ENCODE data around the gene UNKL.

Gene UNKL

DNA sequence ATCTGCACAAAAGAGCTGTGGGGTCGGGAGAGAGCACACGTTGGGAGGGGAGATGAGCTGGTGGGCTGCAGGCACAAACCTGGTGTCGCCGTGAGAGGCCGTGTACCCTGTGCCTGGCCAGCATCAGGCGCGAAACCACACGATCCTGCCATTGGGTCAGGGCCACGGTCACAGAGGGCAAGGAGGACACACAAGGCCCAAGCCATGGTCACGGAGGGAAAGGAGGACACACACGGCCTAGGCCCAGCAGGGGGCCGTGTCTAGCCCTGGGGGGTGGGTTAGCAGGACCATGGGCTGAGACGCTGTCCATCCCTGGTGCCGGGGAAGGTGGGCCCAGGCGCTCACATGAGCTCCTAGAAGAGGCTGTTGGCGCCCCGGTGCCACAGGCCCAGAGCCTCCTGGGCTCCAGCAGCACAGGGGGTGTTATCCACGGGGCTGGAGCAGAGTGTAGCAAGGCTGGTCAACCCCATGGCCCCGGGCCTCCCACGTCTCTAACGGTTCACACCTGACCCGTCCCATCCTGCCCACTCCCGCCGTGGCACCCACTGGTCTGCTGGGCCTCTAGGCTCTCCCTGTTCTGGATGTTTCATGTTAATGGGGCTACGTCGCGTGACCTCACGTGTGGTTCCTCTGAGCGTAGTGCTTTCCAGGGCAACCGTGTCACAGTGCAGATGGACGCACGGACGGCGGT is 37.3 kb upstream of the UNKL start:
- TF ChIP-seq, protein P1, sequence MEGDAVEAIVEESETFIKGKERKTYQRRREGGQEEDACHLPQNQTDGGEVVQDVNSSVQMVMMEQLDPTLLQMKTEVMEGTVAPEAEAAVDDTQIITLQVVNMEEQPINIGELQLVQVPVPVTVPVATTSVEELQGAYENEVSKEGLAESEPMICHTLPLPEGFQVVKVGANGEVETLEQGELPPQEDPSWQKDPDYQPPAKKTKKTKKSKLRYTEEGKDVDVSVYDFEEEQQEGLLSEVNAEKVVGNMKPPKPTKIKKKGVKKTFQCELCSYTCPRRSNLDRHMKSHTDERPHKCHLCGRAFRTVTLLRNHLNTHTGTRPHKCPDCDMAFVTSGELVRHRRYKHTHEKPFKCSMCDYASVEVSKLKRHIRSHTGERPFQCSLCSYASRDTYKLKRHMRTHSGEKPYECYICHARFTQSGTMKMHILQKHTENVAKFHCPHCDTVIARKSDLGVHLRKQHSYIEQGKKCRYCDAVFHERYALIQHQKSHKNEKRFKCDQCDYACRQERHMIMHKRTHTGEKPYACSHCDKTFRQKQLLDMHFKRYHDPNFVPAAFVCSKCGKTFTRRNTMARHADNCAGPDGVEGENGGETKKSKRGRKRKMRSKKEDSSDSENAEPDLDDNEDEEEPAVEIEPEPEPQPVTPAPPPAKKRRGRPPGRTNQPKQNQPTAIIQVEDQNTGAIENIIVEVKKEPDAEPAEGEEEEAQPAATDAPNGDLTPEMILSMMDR (IDR thresholded peaks at IDR 0.05; ENCODE audit: insufficient read depth, missing control alignments) = no peak
- no peak for FAIRE-seq
- no peak for DNase-seq (ENCODE audit: insufficient read length, low spot score)

DNA sequence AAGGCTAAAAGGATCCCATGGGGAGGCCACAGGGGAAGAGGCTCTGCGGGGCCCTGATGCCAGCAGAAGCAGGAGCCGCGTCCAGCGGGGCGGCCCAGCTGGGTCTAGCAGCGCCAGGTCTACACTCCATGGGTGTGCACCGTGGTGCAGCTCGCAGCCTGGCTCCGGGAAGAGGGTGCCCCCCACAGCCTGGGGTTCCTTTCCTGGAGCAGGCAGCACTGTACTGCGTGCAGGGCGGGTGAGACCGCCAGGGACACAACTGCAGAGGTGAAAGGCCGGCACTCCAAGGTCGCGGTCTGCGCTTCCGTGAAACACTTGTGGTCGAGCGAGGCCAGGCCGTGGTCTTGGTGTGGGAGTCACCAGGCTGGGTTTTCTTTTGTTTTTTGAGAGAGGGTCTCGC is 36.3 kb upstream of the UNKL start:
- FAIRE-seq = no peak
- no peak for DNase-seq (ENCODE audit: insufficient read length, low spot score)
- TF ChIP-seq, protein P1 (IDR thresholded peaks at IDR 0.05; ENCODE audit: insufficient read depth, missing control alignments) = no peak

DNA sequence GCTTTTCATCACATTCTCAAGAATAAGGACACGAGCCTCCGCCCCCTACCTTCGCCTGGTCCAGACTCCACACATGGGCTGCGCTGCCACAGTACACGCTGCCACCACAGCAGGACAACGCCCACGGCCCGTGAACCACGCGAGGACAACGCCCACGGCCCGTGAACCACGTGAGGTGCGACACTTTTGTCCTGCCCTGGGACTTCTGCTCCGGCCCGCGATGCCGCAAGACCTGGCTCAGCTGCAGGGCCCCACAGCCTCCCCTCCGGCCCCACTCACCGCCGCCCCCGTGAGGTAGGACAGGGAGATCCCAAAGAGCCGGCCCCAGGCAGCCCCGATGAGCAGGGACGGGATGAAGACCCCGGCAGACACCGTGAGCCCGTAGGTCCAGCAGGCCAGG is 35.7 kb upstream of the UNKL start:
- TF ChIP-seq, protein P1 (IDR thresholded peaks at IDR 0.05; ENCODE audit: insufficient read depth, missing control alignments) = no peak
- no peak for FAIRE-seq
- DNase-seq (ENCODE audit: insufficient read length, low spot score) = no peak

DNA sequence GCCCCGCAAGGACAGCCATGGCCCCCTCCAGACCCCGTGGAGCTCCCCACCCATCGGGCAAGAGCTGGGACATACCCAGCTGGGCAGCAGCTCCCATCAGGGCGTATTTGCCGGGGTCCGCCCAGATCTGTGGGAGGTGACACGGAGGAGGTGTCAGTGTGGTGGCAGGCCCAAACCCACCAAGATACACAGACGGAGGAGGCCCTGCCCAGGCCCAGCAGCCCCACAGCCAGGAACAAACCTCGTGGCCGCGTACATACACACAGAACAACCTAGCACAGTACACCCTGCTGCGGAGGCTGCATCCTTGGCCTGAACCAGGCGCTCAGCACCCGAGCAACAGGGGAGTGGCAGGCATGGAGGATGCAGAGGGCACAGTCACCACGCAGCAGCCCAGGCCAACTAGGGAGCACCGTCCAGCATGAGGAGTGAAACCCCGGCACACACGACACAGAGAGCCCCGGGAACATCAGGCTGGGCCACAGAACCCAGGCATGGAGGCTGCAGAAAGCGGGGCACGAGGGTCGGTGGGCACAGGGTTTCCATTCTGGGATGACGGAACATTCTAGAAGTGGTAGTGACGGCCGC is 34.8 kb upstream of the UNKL start:
- DNase-seq (ENCODE audit: insufficient read length, low spot score) = no peak
- TF ChIP-seq, protein P1 (IDR thresholded peaks at IDR 0.05; ENCODE audit: insufficient read depth, missing control alignments) = no peak
- no peak for FAIRE-seq

DNA sequence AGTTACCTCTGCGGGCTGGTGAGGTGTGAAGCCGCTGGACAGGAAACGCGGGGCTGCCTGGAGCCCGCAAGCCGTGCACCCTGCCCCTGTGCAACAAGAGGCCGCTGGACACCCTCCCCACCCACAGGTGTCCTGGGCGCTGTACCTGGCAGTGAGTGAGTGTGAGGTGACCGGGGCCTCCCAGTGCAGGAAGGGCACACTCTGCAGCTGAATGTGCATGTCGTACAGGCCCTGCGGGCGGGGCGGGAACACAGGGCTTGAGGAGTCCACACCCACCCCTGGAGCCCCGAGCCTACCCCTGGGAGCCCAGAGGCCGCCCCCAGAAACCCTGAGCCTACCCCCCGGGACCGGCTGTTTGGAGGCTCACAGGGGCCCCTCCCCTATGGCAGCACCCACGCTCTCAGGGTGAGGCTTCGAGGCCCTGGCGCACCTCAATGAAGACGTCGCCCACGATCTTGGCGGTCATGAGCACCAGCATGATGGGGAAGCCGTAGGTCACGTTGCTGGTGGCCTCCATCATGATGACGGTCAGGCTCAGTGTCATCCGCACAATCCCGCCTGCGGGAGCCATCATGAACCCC is 34.1 kb upstream of the UNKL start:
- no peak for DNase-seq (ENCODE audit: insufficient read length, low spot score)
- FAIRE-seq = no peak
- TF ChIP-seq, protein P1 (IDR thresholded peaks at IDR 0.05; ENCODE audit: insufficient read depth, missing control alignments) = no peak

DNA sequence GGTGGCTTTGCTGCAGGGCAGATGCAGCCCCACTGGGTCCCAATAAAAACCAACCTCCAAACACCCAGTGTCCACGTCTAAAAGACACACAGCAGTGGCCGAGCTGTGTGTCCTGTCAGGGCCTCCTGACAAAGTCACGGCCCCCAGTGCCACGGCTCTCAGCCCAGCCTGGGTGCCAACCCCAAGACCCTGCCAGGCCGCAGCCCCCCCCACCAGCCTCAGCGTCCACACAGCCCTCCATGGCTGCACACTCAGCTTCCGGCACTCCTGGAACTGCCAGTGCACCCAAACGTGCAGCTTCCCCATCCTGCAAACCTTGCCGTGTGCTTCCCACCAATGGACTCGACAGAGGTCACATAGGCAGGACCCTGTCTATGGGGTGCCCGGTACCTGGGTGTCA is 33.5 kb upstream of the UNKL start:
- TF ChIP-seq, protein P1 (IDR thresholded peaks at IDR 0.05; ENCODE audit: insufficient read depth, missing control alignments) = no peak
- DNase-seq (ENCODE audit: insufficient read length, low spot score) (no peak), FAIRE-seq (no peak)
